COLO829 (cell line): ENCODE results near the gene PHKA2.

ENCODE experiments used
- DNase-seq: peaks from one replicate; pipeline ENCODE4 v3.0.0; 2012; ENCODE audit warnings: low spot score

Gene PHKA2

GRCh38 chrX:18927558-18927957 lies 56.4 kb downstream of the PHKA2 start:
- no peak for DNase-seq

GRCh38 chrX:18924507-18925088 lies 59.3 kb downstream of the PHKA2 start:
- DNase-seq: no peak

- DNase-seq: no peak
Measured at GRCh38 chrX:18920566-18920965, 63.3 kb downstream of the PHKA2 start.

- DNase-seq: no peak
Measured at GRCh38 chrX:18920079-18920478, 63.8 kb downstream of the PHKA2 start.

GRCh38 chrX:18917831-18918230 lies 66.1 kb downstream of the PHKA2 start:
- DNase-seq: no peak

- no peak for DNase-seq
Measured at GRCh38 chrX:18906286-18906685, 77.6 kb downstream of the PHKA2 start.

- DNase-seq: no peak
Measured at GRCh38 chrX:18900401-18900976, 83.4 kb downstream of the PHKA2 start.

GRCh38 chrX:18899796-18900380 lies 84.0 kb downstream of the PHKA2 start:
- DNase-seq: peak; percentile 9

- no peak for DNase-seq
Measured at GRCh38 chrX:18898492-18898891, 85.4 kb downstream of the PHKA2 start.

GRCh38 chrX:18898091-18898490 lies 85.8 kb downstream of the PHKA2 start:
- DNase-seq: no peak

GRCh38 chrX:18897611-18898010 lies 86.3 kb downstream of the PHKA2 start:
- no peak for DNase-seq

- no peak for DNase-seq
Measured at GRCh38 chrX:18896680-18897544, 87.0 kb downstream of the PHKA2 start.

- peak; percentile 73 for DNase-seq
Measured at GRCh38 chrX:18895189-18895951, 88.5 kb downstream of the PHKA2 start.

- no peak for DNase-seq
Measured at GRCh38 chrX:18894156-18894555, 89.8 kb downstream of the PHKA2 start.

- DNase-seq: no peak
Measured at GRCh38 chrX:18893536-18893935, 90.4 kb downstream of the PHKA2 start.

GRCh38 chrX:18892899-18893298 lies 91.0 kb downstream of the PHKA2 start:
- DNase-seq: no peak

- no peak for DNase-seq
Measured at GRCh38 chrX:18891548-18891945, 92.4 kb downstream of the PHKA2 start.

GRCh38 chrX:18890724-18891547 lies 93.0 kb downstream of the PHKA2 start:
- no peak for DNase-seq

- DNase-seq: no peak
Measured at GRCh38 chrX:18890049-18890381, 93.9 kb downstream of the PHKA2 start.

- no peak for DNase-seq
Measured at GRCh38 chrX:18889346-18890048, 94.4 kb downstream of the PHKA2 start.

GRCh38 chrX:18888281-18888680 lies 95.6 kb downstream of the PHKA2 start:
- no peak for DNase-seq
